ENCODE results near the gene CIRBP. TPM values are rescaled to one million over a fixed set of nuclear protein-coding genes. Genes with fewer than 3 reads are reported as not detected.

Gene CIRBP
- total RNA-seq, 1 experiment from 2014 or later: 66.6 TPM

- H3K4me1 ChIP-seq (ENCODE audit: control insufficient read depth, insufficient read depth, low read length): peaks cover 31% of the 10 kb centered on the region
- no peaks in the 10 kb centered on the region; the same call in 1 of the 2 replicates for H3K36me3 ChIP-seq (ENCODE audit: control insufficient read depth, insufficient read depth, low read length)
- ChIA-PET CTCF (no interaction called here), POLR2A (no interaction called here)
- H3K9me3 ChIP-seq (ENCODE audit: control insufficient read depth, insufficient read depth, low read depth, low read length): no peaks in the 10 kb centered on the region
- H3K4me3 ChIP-seq (ENCODE audit: low read depth in 2 of 2, low read length in 2 of 2): no peak overlapping the region; a peak in 1 of 4 replicates
- ATAC-seq (no peak), DNase-seq (ENCODE audit: low read depth, low spot score) (no peak)
- in situ Hi-C loops (cut with HindIII; ENCODE audit: low pct_unique_long_range_greater_than_20kb, low sequenced_read_pairs): no loop called here
- TF ChIP-seq POLR2AphosphoS5 (IDR thresholded peaks at IDR 0.05; ENCODE audit: low read depth, low read length): no peak
- no peak for TF ChIP-seq SIN3A (IDR thresholded peaks at IDR 0.05; ENCODE audit: borderline replicate concordance, insufficient read depth, low read depth, low read length)
- no peak for TF ChIP-seq REST (IDR thresholded peaks at IDR 0.05; ENCODE audit: insufficient read depth in 1 of 2, low read depth in 2 of 2, low read length in 1 of 2)
- TF ChIP-seq CTCF (IDR thresholded peaks at IDR 0.05): no peak
- no peak for TF ChIP-seq TCF7L2 (IDR thresholded peaks at IDR 0.05; ENCODE audit: low read depth, low read length)
- intact Hi-C loops (cut with micrococcal nuclease; ENCODE audit: unreplicated experiment): loop anchor here (10.0 kb wide), 1 partner anchor 104 kb away; no protein-coding TSS in a partner anchor
- TSS peak; percentile 80 for BruUV-seq (replicated peaks)
- peak overlapping the region; percentile 91 for H3K27ac ChIP-seq (ENCODE audit: low read length)
- no peaks in the 10 kb centered on the region for H3K27me3 ChIP-seq (ENCODE audit: control insufficient read depth, insufficient read depth, low read length)
These were observed 1.9 kb downstream of the CIRBP start for GRCh38 chr19:1270854-1271527.

GRCh38 chr19:1271528-1272422 is 2.6 kb downstream of the CIRBP start:
- Histone ChIP-seq H3K4me1 (ENCODE audit: control insufficient read depth, insufficient read depth, low read length) (peaks cover 33% of the 10 kb centered on the region), H3K4me3 (ENCODE audit: low read depth in 2 of 2, low read length in 2 of 2) (no peak overlapping the region), H3K27me3 (ENCODE audit: control insufficient read depth, insufficient read depth, low read length) (no peaks in the 10 kb centered on the region), H3K9me3 (ENCODE audit: control insufficient read depth, insufficient read depth, low read depth, low read length) (no peaks in the 10 kb centered on the region), H3K36me3 (ENCODE audit: control insufficient read depth, insufficient read depth, low read length) (no peaks in the 10 kb centered on the region; the same call in 1 of the 2 replicates), H3K27ac (ENCODE audit: low read length) (peak overlapping the region; percentile 69)
- intact Hi-C loops (cut with micrococcal nuclease; ENCODE audit: unreplicated experiment) (loop anchor here (10.0 kb wide), 1 partner anchor 103 kb away; no protein-coding TSS in a partner anchor), in situ Hi-C loops (cut with HindIII; ENCODE audit: low pct_unique_long_range_greater_than_20kb, low sequenced_read_pairs) (no loop called here)
- no peak for ATAC-seq
- ChIA-PET POLR2A (no interaction called here), CTCF (no interaction called here)
- no TSS peak for BruUV-seq (replicated peaks)
- 0 out of 2 replicates have a peak, but pooled peaks have one; percentile 12 for TF ChIP-seq POLR2AphosphoS5 (IDR thresholded peaks at IDR 0.05; ENCODE audit: low read depth, low read length)
- no peak for TF ChIP-seq REST (IDR thresholded peaks at IDR 0.05; ENCODE audit: insufficient read depth in 1 of 2, low read depth in 2 of 2, low read length in 1 of 2)
- DNase-seq (ENCODE audit: low read depth, low spot score): no peak

Data from Panc1 (cell line).